Measurements from ENCODE around the gene PRG3.

Gene PRG3

GRCh38 chr11:57348636-57349313, 32.2 kb downstream of the PRG3 start:
- no peak overlapping the region for H3K27ac Mint-ChIP-seq
- no peak overlapping the region for H3K4me3 Mint-ChIP-seq
- H3K9me3 Mint-ChIP-seq = peaks cover 3% of the 10 kb centered on the region
- peaks cover 5% of the 10 kb centered on the region for H3K36me3 Mint-ChIP-seq (ENCODE audit: low read depth)
- no peak for TF ChIP-seq CTCF (IDR thresholded peaks at IDR 0.05; ENCODE audit: unreplicated experiment in 3 of 3)
- peaks cover 41% of the 10 kb centered on the region for H3K4me1 Mint-ChIP-seq
- peaks cover 3% of the 10 kb centered on the region for H3K27me3 Mint-ChIP-seq (ENCODE audit: low read depth)

GRCh38 chr11:57348052-57348451, 32.9 kb downstream of the PRG3 start:
- Mint-ChIP-seq H3K4me3 (no peak overlapping the region), H3K27ac (peak overlapping the region in 2 of 3 experiments; percentile 80), H3K9me3 (peaks cover 3% of the 10 kb centered on the region), H3K27me3 (ENCODE audit: low read depth) (peaks cover 3% of the 10 kb centered on the region), H3K36me3 (ENCODE audit: low read depth) (peaks cover 5% of the 10 kb centered on the region), H3K4me1 (peaks cover 39% of the 10 kb centered on the region)
- no peak for TF ChIP-seq CTCF (IDR thresholded peaks at IDR 0.05; ENCODE audit: unreplicated experiment in 3 of 3)

GRCh38 chr11:57347336-57347735, 33.6 kb downstream of the PRG3 start:
- peaks cover 42% of the 10 kb centered on the region for H3K4me1 Mint-ChIP-seq
- peak overlapping the region in 1 of 3 experiments; percentile 7 for H3K4me3 Mint-ChIP-seq
- peaks cover 3% of the 10 kb centered on the region for H3K9me3 Mint-ChIP-seq
- H3K27me3 Mint-ChIP-seq (ENCODE audit: low read depth) = no peaks in the 10 kb centered on the region
- H3K36me3 Mint-ChIP-seq (ENCODE audit: low read depth) = peaks cover 5% of the 10 kb centered on the region
- no peak for TF ChIP-seq CTCF (IDR thresholded peaks at IDR 0.05; ENCODE audit: unreplicated experiment in 3 of 3)
- peak overlapping the region in 2 of 3 experiments; percentile 80 for H3K27ac Mint-ChIP-seq

- peak; percentile 73 to 84 (median 83) for TF ChIP-seq CTCF (IDR thresholded peaks at IDR 0.05; ENCODE audit: unreplicated experiment in 3 of 3)
- Mint-ChIP-seq H3K36me3 (ENCODE audit: low read depth) (no peaks in the 10 kb centered on the region), H3K4me1 (peaks cover 47% of the 10 kb centered on the region), H3K4me3 (no peak overlapping the region), H3K9me3 (no peaks in the 10 kb centered on the region), H3K27me3 (ENCODE audit: low read depth) (no peaks in the 10 kb centered on the region), H3K27ac (peak overlapping the region in 2 of 3 experiments; percentile 21 to 31)
Observed at GRCh38 chr11:57345555-57346211, 35.3 kb downstream of the PRG3 start.

GRCh38 chr11:57344826-57345225, 36.1 kb downstream of the PRG3 start:
- no peak for TF ChIP-seq CTCF (IDR thresholded peaks at IDR 0.05; ENCODE audit: unreplicated experiment in 3 of 3)
- Mint-ChIP-seq H3K4me1 (peaks cover 53% of the 10 kb centered on the region), H3K9me3 (no peaks in the 10 kb centered on the region), H3K36me3 (ENCODE audit: low read depth) (no peaks in the 10 kb centered on the region), H3K27me3 (ENCODE audit: low read depth) (no peaks in the 10 kb centered on the region), H3K27ac (no peak overlapping the region), H3K4me3 (no peak overlapping the region)

Measured in nephron (organoid).